OCI-LY1 (cell line): Measurements from ENCODE around the gene PLEKHF1.

Experiments used
- CTCF ChIP-seq: fragments of 200-600 bp; sonication (generic), shearing (Covaris generic); IDR thresholded peaks from 2 replicates; pipeline ENCODE4 v1.5.1; 2017; ENCODE audit warnings: mild to moderate bottlenecking, antibody characterized with exemption, low read length, moderate library complexity, mixed read lengths
- EZH2 ChIP-seq: fragments of 200-600 bp; sonication (generic), shearing (Covaris generic); IDR thresholded peaks from 2 replicates; pipeline ENCODE4 v1.8.0; 2017; ENCODE audit warnings: borderline replicate concordance, mixed run types, mild to moderate bottlenecking, antibody characterized with exemption, low read length, moderate library complexity, mixed read lengths

- TF ChIP-seq CTCF (no peak), EZH2 (no peak)
Observed at GRCh38 chr19:29681422-29682235, 16.4 kb downstream of the PLEKHF1 start.
